H9 (cell line): ENCODE measurements around the gene ELP6. TPM values are rescaled to one million over a fixed set of nuclear protein-coding genes. Genes with fewer than 3 reads are reported as not detected.
A peak's percentile ranks its signal among the peaks of the same experiment; 100 is the strongest.

Experiments used
- DNase-seq: peaks from one replicate; pipeline ENCODE4 v3.0.0-alpha.2; 2017
- H2AFZ ChIP-seq: one replicate; pipeline ENCODE4 v1.6.1; 2013; ENCODE audit warnings: mild to moderate bottlenecking, low read length, control low read depth, moderate library complexity
- H2AK5ac ChIP-seq: 2 replicates; pipeline ENCODE4 v1.6.1; 2013; ENCODE audit warnings: low read length, control low read depth, mixed read lengths; ENCODE audit not compliant: insufficient read length
- H2BK120ac ChIP-seq: one replicate; pipeline ENCODE4 v1.6.1; 2013; ENCODE audit warnings: low read depth, mild to moderate bottlenecking, low read length, control low read depth, inconsistent platforms; ENCODE audit not compliant: poor library complexity, severe bottlenecking
- H2BK12ac ChIP-seq: 2 replicates; pipeline ENCODE4 v1.6.1; 2013; ENCODE audit warnings: low read length, control low read depth, mixed read lengths, low read depth; ENCODE audit not compliant: insufficient read length
- H2BK15ac ChIP-seq: 2 replicates; pipeline ENCODE4 v1.6.1; 2013; ENCODE audit warnings: low read depth, low read length, control low read depth
- H2BK20ac ChIP-seq: one replicate; pipeline ENCODE4 v1.6.1; 2013; ENCODE audit warnings: low read depth, mild to moderate bottlenecking, low read length, control low read depth, inconsistent platforms; ENCODE audit not compliant: poor library complexity, severe bottlenecking
- H2BK5ac ChIP-seq: 2 replicates; pipeline ENCODE4 v1.6.1; 2013; ENCODE audit warnings: low read length, control low read depth, mixed read lengths; ENCODE audit not compliant: insufficient read length
- H3K14ac ChIP-seq: 2 replicates; pipeline ENCODE4 v1.6.1; 2013; ENCODE audit warnings: low read length, control low read depth; ENCODE audit not compliant: insufficient read depth
- H3K18ac ChIP-seq: 2 replicates; pipeline ENCODE4 v1.6.1; 2013; ENCODE audit warnings: low read depth, mild to moderate bottlenecking, mixed read lengths, low read length, control low read depth; ENCODE audit not compliant: insufficient read length
- H3K23ac ChIP-seq: 2 replicates; pipeline ENCODE4 v1.6.1; 2013; ENCODE audit warnings: low read length, control low read depth, mixed read lengths, low read depth; ENCODE audit not compliant: insufficient read length
- H3K23me2 ChIP-seq: 2 replicates; pipeline ENCODE4 v1.6.1; 2013; ENCODE audit warnings: low read depth, mild to moderate bottlenecking, mixed read lengths, low read length, control low read depth; ENCODE audit not compliant: insufficient read length, poor library complexity, severe bottlenecking
- H3K27ac ChIP-seq: 2 replicates; pipeline ENCODE4 v1.5.1; 2013; ENCODE audit warnings: low read length, control low read depth, mixed read lengths, low read depth; ENCODE audit not compliant: insufficient read length
- H3K27me3 ChIP-seq: 2 replicates; pipeline ENCODE4 v1.6.1; 2013; ENCODE audit warnings: low read length, control low read depth, inconsistent platforms; ENCODE audit not compliant: insufficient read depth
- H3K4ac ChIP-seq: 2 replicates; pipeline ENCODE4 v1.6.1; 2013; ENCODE audit warnings: low read depth, mild to moderate bottlenecking, control low read depth, inconsistent platforms, low read length, moderate library complexity
- H3K4me1 ChIP-seq: 2 replicates; pipeline ENCODE4 v1.6.1; 2013; ENCODE audit warnings: low read length, control low read depth, inconsistent platforms; ENCODE audit not compliant: insufficient read depth
- H3K4me2 ChIP-seq: 2 replicates; pipeline ENCODE4 v1.6.1; 2013; ENCODE audit warnings: low read length, control low read depth, mixed read lengths; ENCODE audit not compliant: insufficient read length, insufficient read depth
- H3K56ac ChIP-seq: 2 replicates; pipeline ENCODE4 v1.6.1; 2013; ENCODE audit warnings: low read depth, mild to moderate bottlenecking, mixed read lengths, low read length, control low read depth; ENCODE audit not compliant: insufficient read length
- H3K79me1 ChIP-seq: 2 replicates; pipeline ENCODE4 v1.6.1; 2013; ENCODE audit warnings: low read depth, mild to moderate bottlenecking, moderate library complexity, low read length, control low read depth, inconsistent platforms; ENCODE audit not compliant: insufficient read depth, poor library complexity, severe bottlenecking
- H3K79me2 ChIP-seq: 2 replicates; pipeline ENCODE4 v1.6.1; 2013; ENCODE audit warnings: low read length, control low read depth, inconsistent platforms; ENCODE audit not compliant: insufficient read depth
- H3K9ac ChIP-seq: 2 replicates; pipeline ENCODE4 v1.6.1; 2013; ENCODE audit warnings: low read length, control low read depth, mixed read lengths; ENCODE audit not compliant: insufficient read length; ENCODE audit errors: extremely low read depth
- H3K9me3 ChIP-seq: one replicate; pipeline ENCODE4 v1.6.1; 2013; ENCODE audit warnings: low read depth, low read length, inconsistent platforms; ENCODE audit not compliant: control insufficient read depth
- H3T11ph ChIP-seq: one replicate; pipeline ENCODE4 v1.6.1; 2013; ENCODE audit warnings: mild to moderate bottlenecking, low read length, control low read depth, inconsistent platforms
- H4K20me1 ChIP-seq: one replicate; pipeline ENCODE4 v1.6.1; 2013; ENCODE audit not compliant: control insufficient read depth, insufficient read length, insufficient read depth
- H4K5ac ChIP-seq: 2 replicates; pipeline ENCODE4 v1.6.1; 2013; ENCODE audit warnings: low read depth, mild to moderate bottlenecking, mixed read lengths, low read length, control low read depth; ENCODE audit not compliant: insufficient read length
- H4K8ac ChIP-seq: replicated peaks from 2 replicates; pipeline ENCODE4 v1.6.1; 2013; ENCODE audit warnings: low read length, control low read depth, mixed read lengths, low read depth; ENCODE audit not compliant: insufficient read length
- H4K91ac ChIP-seq: 2 replicates; pipeline ENCODE4 v1.6.1; 2013; ENCODE audit warnings: low read depth, mild to moderate bottlenecking, moderate library complexity, mixed read lengths, low read length, control low read depth; ENCODE audit not compliant: insufficient read length
- H3K27ac Mint-ChIP-seq, 3 experiments: 2 replicates in 2 of 3; 3 replicates in 1 of 3; pipeline ENCODE4 v1.8.0; 2020 to 2021; ENCODE audit warnings: mixed read lengths in 3 of 3, mild to moderate bottlenecking in 1 of 3, moderate library complexity in 1 of 3
- H3K27me3 Mint-ChIP-seq: 2 replicates; pipeline ENCODE4 v1.8.0; 2021; ENCODE audit warnings: low read depth, mild to moderate bottlenecking, moderate library complexity, mixed read lengths
- H3K36me3 Mint-ChIP-seq, 3 experiments: 2 replicates in 2 of 3; 3 replicates in 1 of 3; pipeline ENCODE4 v1.8.0; 2020 to 2021; ENCODE audit warnings: low read depth in 3 of 3, mixed read lengths in 3 of 3; ENCODE audit not compliant: insufficient read depth in 1 of 3
- H3K4me1 Mint-ChIP-seq, 2 experiments: 2 replicates each; pipeline ENCODE4 v1.8.0; 2020; ENCODE audit warnings: mixed read lengths in 2 of 2
- H3K4me3 Mint-ChIP-seq, 2 experiments: 2 replicates in 1 of 2; 3 replicates in 1 of 2; pipeline ENCODE4 v1.8.0; 2020 to 2021; ENCODE audit warnings: mild to moderate bottlenecking in 2 of 2, mixed read lengths in 2 of 2, moderate library complexity in 1 of 2
- H3K9me3 Mint-ChIP-seq, 2 experiments: 2 replicates in 1 of 2; 3 replicates in 1 of 2; pipeline ENCODE4 v1.8.0; 2020; ENCODE audit warnings: mild to moderate bottlenecking in 2 of 2, mixed read lengths in 2 of 2, moderate library complexity in 1 of 2
- WGBS: extraction: QIAGEN DNeasy Blood & Tissue Kit; methylation state at CpG from one replicate; pipeline ENCODE4 v1.1.7; 2013; ENCODE audit warnings: missing lambda C conversion rate, low lambda C conversion rate, mixed read lengths; ENCODE audit not compliant: insufficient read length; ENCODE audit errors: extremely low coverage; 5-methylcytosine and 5-hydroxymethylcytosine counted together
- total RNA-seq: library from RNA; stranded (reverse); gene quantifications from 2 replicates; pipeline ENCODE4 v1.2.1, GENCODE V29; 2021
- TF ChIP-seq, protein P1 (sequence below): fragments of 200-600 bp; sonication (generic); conservative IDR thresholded peaks from 3 replicates; pipeline ENCODE4 v1.8.0; 2021; ENCODE audit warnings: antibody characterized with exemption, mild to moderate bottlenecking

Gene ELP6
- total RNA-seq, 1 experiment from 2014 or later = 53.9 TPM

GRCh38 chr3:47541583-47542108, 28.1 kb upstream of the ELP6 start:
- no peak overlapping the region for H3T11ph ChIP-seq
- no peak overlapping the region for H4K5ac ChIP-seq
- H2BK20ac ChIP-seq = no peak overlapping the region
- no peak overlapping the region for H4K91ac ChIP-seq
- no peaks in the 10 kb centered on the region for H3K27me3 ChIP-seq
- peaks cover 0 to 2% of the 10 kb centered on the region in 2 experiments; a peak in 2 of 5 replicates for H3K9me3 Mint-ChIP-seq
- H3K79me2 ChIP-seq = no peaks in the 10 kb centered on the region
- TF ChIP-seq, protein P1, sequence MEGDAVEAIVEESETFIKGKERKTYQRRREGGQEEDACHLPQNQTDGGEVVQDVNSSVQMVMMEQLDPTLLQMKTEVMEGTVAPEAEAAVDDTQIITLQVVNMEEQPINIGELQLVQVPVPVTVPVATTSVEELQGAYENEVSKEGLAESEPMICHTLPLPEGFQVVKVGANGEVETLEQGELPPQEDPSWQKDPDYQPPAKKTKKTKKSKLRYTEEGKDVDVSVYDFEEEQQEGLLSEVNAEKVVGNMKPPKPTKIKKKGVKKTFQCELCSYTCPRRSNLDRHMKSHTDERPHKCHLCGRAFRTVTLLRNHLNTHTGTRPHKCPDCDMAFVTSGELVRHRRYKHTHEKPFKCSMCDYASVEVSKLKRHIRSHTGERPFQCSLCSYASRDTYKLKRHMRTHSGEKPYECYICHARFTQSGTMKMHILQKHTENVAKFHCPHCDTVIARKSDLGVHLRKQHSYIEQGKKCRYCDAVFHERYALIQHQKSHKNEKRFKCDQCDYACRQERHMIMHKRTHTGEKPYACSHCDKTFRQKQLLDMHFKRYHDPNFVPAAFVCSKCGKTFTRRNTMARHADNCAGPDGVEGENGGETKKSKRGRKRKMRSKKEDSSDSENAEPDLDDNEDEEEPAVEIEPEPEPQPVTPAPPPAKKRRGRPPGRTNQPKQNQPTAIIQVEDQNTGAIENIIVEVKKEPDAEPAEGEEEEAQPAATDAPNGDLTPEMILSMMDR = no peak
- no peaks in the 10 kb centered on the region for H3K36me3 Mint-ChIP-seq
- no peak for DNase-seq
- no peak overlapping the region for H3K9ac ChIP-seq
- H3K14ac ChIP-seq = no peak overlapping the region
- H2BK12ac ChIP-seq = no peak overlapping the region
- no peaks in the 10 kb centered on the region for H4K20me1 ChIP-seq
- no peak overlapping the region for H2BK5ac ChIP-seq
- no peak overlapping the region for H2AFZ ChIP-seq
- WGBS = no CpG with 5 or more reads among the region's 6 CpGs
- no peaks in the 10 kb centered on the region; the same call in 1 of the 2 replicates for H3K27me3 Mint-ChIP-seq
- no peak overlapping the region for H4K8ac ChIP-seq
- H3K4me1 ChIP-seq = no peaks in the 10 kb centered on the region; the same call in 1 of the 2 replicates
- no peak overlapping the region for H3K4me2 ChIP-seq
- H3K27ac ChIP-seq = no peak overlapping the region
- no peak overlapping the region for H2BK120ac ChIP-seq
- H3K23ac ChIP-seq = no peak overlapping the region
- H3K23me2 ChIP-seq = no peaks in the 10 kb centered on the region
- peak overlapping the region in 1 of 3 experiments; percentile 46; a peak in 2 of 7 replicates for H3K27ac Mint-ChIP-seq
- no peak overlapping the region for H2BK15ac ChIP-seq
- peaks cover 11 to 14% of the 10 kb centered on the region in 2 experiments; a peak in 3 of 4 replicates for H3K4me1 Mint-ChIP-seq
- no peaks in the 10 kb centered on the region for H3K9me3 ChIP-seq
- H3K4me3 Mint-ChIP-seq = no peak overlapping the region
- no peak overlapping the region for H2AK5ac ChIP-seq
- no peak overlapping the region for H3K56ac ChIP-seq
- H3K18ac ChIP-seq = no peak overlapping the region
- H3K79me1 ChIP-seq = no peaks in the 10 kb centered on the region
- H3K4ac ChIP-seq = no peak overlapping the region
